ENCODE data around the gene GPC1.

The GPC1 gene

GRCh38 chr2:240501531-240501991, 66.1 kb downstream of the GPC1 start:
- DNase-seq = no peak

- no peak for DNase-seq
These were observed 66.6 kb downstream of the GPC1 start for GRCh38 chr2:240502059-240502429.

GRCh38 chr2:240502430-240503121, 67.1 kb downstream of the GPC1 start:
- DNase-seq = no peak

GRCh38 chr2:240503375-240503774, 67.9 kb downstream of the GPC1 start:
- DNase-seq = no peak

- DNase-seq = no peak
These were observed 68.4 kb downstream of the GPC1 start for GRCh38 chr2:240503848-240504247.

GRCh38 chr2:240505910-240506309, 70.4 kb downstream of the GPC1 start:
- no peak for DNase-seq

- no peak for DNase-seq
These were observed 71.1 kb downstream of the GPC1 start for GRCh38 chr2:240506406-240507059.

- no peak for DNase-seq
These were observed 71.8 kb downstream of the GPC1 start for GRCh38 chr2:240507060-240507777.

GRCh38 chr2:240507778-240508251, 72.4 kb downstream of the GPC1 start:
- no peak for DNase-seq

GRCh38 chr2:240508832-240509545, 73.5 kb downstream of the GPC1 start:
- no peak for DNase-seq

- no peak for DNase-seq
These were observed 74.4 kb downstream of the GPC1 start for GRCh38 chr2:240509667-240510512.

- DNase-seq = no peak
These were observed 75.2 kb downstream of the GPC1 start for GRCh38 chr2:240510513-240511210.

GRCh38 chr2:240511351-240512108, 76.1 kb downstream of the GPC1 start:
- DNase-seq = no peak

GRCh38 chr2:240512109-240512485, 76.6 kb downstream of the GPC1 start:
- no peak for DNase-seq

- no peak for DNase-seq
These were observed 77.4 kb downstream of the GPC1 start for GRCh38 chr2:240512666-240513535.

GRCh38 chr2:240513549-240514287, 78.3 kb downstream of the GPC1 start:
- DNase-seq = peak; percentile 70

GRCh38 chr2:240514631-240515030, 79.2 kb downstream of the GPC1 start:
- DNase-seq = no peak

- DNase-seq = no peak
These were observed 81.9 kb downstream of the GPC1 start for GRCh38 chr2:240517342-240517741.

Measured in fibroblast of upper back skin (primary cell).